Fibroblast of mammary gland (primary cell): ENCODE data around the gene MYCL.
A peak's percentile ranks its signal among the peaks of the same experiment; 100 is the strongest.

Experiments
- DNase-seq: peaks from one replicate; pipeline ENCODE4 v3.0.0-alpha.2; 2010; ENCODE audit warnings: low read depth
- H3K4me3 ChIP-seq: 2 replicates; pipeline ENCODE4 v1.5.1; 2011; ENCODE audit warnings: low read depth, mild to moderate bottlenecking, low read length, moderate library complexity; ENCODE audit not compliant: control insufficient read depth
- TF ChIP-seq, protein P1 (sequence below): conservative IDR thresholded peaks from 2 replicates; pipeline ENCODE4 v1.5.1; 2011; ENCODE audit warnings: low read depth, low read length, inconsistent platforms; ENCODE audit not compliant: control insufficient read depth, insufficient read depth

The MYCL gene

DNA sequence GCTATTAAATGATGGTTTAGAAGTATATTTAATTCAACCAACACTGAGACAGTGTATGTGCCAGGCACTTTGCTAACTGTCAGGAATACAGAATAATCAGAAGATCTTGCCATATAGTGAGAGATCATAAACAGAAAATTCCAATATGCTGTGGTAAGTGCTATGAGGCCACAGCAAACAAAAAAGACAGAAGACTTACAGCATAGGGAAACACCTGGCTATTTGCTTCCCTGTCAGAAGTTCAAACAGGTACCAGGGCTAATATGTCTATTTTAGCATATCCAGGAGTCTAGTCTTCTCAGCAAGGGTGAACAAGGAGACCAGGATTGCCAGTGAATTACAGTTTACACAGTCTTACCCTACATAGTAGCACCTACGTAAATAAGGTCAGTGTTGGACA lies 48.8 kb downstream of the MYCL start:
- DNase-seq, result no peak
- TF ChIP-seq, protein P1, sequence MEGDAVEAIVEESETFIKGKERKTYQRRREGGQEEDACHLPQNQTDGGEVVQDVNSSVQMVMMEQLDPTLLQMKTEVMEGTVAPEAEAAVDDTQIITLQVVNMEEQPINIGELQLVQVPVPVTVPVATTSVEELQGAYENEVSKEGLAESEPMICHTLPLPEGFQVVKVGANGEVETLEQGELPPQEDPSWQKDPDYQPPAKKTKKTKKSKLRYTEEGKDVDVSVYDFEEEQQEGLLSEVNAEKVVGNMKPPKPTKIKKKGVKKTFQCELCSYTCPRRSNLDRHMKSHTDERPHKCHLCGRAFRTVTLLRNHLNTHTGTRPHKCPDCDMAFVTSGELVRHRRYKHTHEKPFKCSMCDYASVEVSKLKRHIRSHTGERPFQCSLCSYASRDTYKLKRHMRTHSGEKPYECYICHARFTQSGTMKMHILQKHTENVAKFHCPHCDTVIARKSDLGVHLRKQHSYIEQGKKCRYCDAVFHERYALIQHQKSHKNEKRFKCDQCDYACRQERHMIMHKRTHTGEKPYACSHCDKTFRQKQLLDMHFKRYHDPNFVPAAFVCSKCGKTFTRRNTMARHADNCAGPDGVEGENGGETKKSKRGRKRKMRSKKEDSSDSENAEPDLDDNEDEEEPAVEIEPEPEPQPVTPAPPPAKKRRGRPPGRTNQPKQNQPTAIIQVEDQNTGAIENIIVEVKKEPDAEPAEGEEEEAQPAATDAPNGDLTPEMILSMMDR, result no peak
- no peak overlapping the region for H3K4me3 ChIP-seq

DNA sequence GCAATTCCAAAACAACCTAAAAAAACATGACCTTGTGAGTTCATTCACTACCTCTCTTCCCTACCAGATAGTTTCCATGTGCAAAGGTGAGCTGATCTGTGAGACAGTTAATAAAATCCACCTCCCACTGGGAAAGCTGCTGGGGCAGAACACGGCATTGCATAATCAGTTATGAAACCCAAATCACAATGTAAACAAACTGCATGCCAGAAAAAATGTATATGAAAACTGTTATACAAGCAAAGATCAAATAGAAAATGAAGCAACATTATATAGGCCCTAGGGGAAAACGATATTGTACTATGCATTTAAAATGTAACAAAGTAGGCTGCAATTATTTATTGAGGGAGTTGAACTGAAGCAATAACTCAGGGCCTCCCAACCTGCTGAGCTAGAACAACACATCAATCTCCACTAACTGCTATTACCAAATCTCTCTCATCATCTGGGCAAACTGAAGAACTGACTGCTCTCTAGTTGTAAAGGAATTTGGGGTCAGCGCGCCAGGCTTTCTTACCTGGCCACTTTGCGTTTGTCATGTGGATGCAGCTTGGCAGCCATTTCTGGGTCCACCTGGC lies 49.4 kb downstream of the MYCL start:
- DNase-seq, result peak; percentile 9
- H3K4me3 ChIP-seq, result no peak overlapping the region
- TF ChIP-seq, protein P1, result no peak

DNA sequence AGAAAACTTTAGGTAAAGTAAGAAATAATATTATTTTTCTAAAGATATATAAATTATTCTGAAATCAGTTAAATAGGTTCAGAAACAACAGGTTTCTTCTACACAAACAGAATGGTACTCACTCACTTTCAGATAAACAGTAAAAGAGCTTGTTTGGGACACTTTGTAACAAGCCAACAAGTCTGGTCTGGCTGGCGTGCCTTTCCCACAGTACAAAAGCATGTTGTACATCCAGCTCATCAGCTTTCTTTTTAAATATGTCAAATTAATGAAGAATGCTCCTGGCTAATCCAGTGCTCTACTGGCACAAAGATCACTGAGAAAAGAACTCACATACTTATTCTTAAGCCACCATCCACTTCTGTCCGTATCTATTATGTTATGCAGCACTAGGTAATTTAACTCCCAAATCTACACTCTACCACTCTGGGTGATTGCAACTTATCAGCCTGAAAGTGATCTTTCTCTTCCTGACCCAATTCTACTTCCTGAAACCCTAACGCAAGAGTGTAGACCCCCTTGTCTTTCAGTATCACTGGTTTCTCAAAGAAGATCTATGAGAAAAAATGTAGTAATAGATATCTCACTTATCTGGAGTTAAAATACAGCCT lies 51.0 kb downstream of the MYCL start:
- DNase-seq, result no peak
- no peak overlapping the region for H3K4me3 ChIP-seq
- TF ChIP-seq, protein P1, result no peak

DNA sequence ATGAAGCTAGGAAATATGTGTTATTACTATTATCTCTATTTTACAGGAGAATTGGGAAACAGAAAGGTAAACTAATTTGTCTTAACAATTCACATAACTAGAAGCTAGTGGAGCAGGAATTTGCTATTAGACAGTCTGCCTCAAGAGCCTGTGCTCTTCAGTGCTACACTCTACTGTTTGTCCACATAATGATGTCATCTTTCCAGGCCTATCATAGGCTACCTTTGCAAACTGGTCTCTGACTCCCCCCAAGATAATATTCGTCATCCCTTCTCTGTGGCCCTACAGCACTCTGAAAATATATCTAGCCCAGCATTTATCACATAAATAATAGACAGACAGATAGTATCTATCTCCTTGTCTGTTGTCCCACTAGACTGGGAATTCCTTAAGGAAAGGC lies 52.5 kb downstream of the MYCL start:
- no peak for DNase-seq
- no peak overlapping the region for H3K4me3 ChIP-seq
- TF ChIP-seq, protein P1, result no peak

DNA sequence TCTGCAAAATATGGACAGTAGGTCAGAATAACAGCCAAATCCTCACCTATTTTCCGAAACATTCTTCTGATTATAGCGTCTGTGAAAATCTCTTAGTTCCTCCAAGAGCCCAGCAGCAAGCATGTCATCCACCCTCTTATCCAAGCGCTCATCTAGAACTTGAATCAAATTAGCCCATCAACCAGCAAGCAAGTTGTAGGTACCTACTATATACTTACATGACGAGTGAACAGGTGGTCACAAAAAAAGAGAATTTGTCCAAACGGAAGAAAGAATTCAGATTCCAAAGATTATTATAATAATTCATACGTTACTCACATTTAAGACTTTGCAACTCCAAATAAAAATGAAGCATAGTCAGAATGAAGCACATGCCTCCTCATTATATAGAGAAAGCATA lies 53.8 kb downstream of the MYCL start:
- DNase-seq, result no peak
- H3K4me3 ChIP-seq, result no peak overlapping the region
- TF ChIP-seq, protein P1, result no peak

DNA sequence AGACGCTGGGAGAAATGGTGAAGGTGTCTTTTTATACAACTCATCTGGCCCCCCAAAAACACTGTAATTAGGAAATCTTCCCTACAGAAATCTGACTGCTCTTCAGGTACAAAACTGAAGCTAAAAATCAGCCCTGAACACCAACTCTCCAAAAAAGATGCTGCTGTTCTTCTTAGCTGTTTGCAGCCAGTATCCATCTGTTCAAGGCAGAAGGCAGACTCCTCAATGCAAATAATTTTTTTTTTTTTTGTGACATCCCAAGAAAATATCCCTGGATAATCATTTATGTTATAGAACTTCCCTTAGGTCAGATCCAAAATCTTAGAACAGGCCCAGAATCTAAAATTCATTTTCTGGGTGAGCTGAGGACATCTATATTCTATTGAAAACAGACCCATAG lies 54.9 kb downstream of the MYCL start:
- no peak for DNase-seq
- TF ChIP-seq, protein P1, result no peak
- H3K4me3 ChIP-seq, result no peak overlapping the region
